ENCODE data around the gene WDFY4. TPM values are rescaled to one million over a fixed set of nuclear protein-coding genes. Genes with fewer than 3 reads are reported as not detected.

The WDFY4 gene
- polyA plus RNA-seq, 1 donor (not counting 4 experiments of a cell fraction or from before 2014, with no cell fraction given): 0.04 TPM

- no peaks in the 10 kb centered on the region for H3K9me3 ChIP-seq (ENCODE audit: control insufficient read depth, low read depth, low read length)
- DNase-seq (ENCODE audit: low read depth, low spot score): no peak
- TF ChIP-seq CTCF (optimal IDR thresholded peaks at IDR 0.05 in 1 of 3, IDR thresholded peaks at IDR 0.05 in 1 of 3, conservative IDR thresholded peaks at IDR 0.05 in 1 of 3; ENCODE audit: extremely low read depth in 1 of 3, insufficient read depth in 2 of 3, low read length in 3 of 3): no peak
- no peak for TF ChIP-seq EZH2 (IDR thresholded peaks at IDR 0.05; ENCODE audit: low read length)
- no peaks in the 10 kb centered on the region for H4K20me1 ChIP-seq (ENCODE audit: control insufficient read depth, extremely low read depth, insufficient read depth, low read length)
- no peak overlapping the region for H3K4me2 ChIP-seq (ENCODE audit: control insufficient read depth, extremely low read depth, insufficient read depth, low read depth, low read length)
- H3K79me2 ChIP-seq (ENCODE audit: control insufficient read depth, insufficient read depth, low read length): no peaks in the 10 kb centered on the region
- no peaks in the 10 kb centered on the region for H3K4me1 ChIP-seq (ENCODE audit: control insufficient read depth, extremely low read depth, insufficient read depth, low read length)
- no peaks in the 10 kb centered on the region for H3K9me1 ChIP-seq (ENCODE audit: control insufficient read depth, extremely low read depth, insufficient read depth, low read length)
- no peak overlapping the region for H3K27ac ChIP-seq (ENCODE audit: control insufficient read depth, insufficient read depth, low read length)
- H3K4me3 ChIP-seq (ENCODE audit: control insufficient read depth in 2 of 3, extremely low read depth in 1 of 3, insufficient read depth in 2 of 3, low read depth in 1 of 3, low read length in 3 of 3): no peak overlapping the region
- no peaks in the 10 kb centered on the region for H3K36me3 ChIP-seq (ENCODE audit: control insufficient read depth in 2 of 2, extremely low read depth in 1 of 2, insufficient read depth in 2 of 2, low read length in 2 of 2)
- no peak for FAIRE-seq
- no peak overlapping the region for H2AFZ ChIP-seq (ENCODE audit: control insufficient read depth, low read length)
- no peak overlapping the region for H3K9ac ChIP-seq (ENCODE audit: control insufficient read depth, extremely low read depth, insufficient read depth, low read length)
- no peaks in the 10 kb centered on the region for H3K27me3 ChIP-seq (ENCODE audit: control insufficient read depth, extremely low read depth, insufficient read depth, low read length)
- dilution Hi-C loops (cut with MboI; ENCODE audit: extremely low pct_ligation_motif_present, low sequenced_read_pairs): no loop called here
Measured at GRCh38 chr10:48996329-48996728, 311.7 kb downstream of the WDFY4 start.

GRCh38 chr10:48999346-48999745 lies 314.7 kb downstream of the WDFY4 start:
- Histone ChIP-seq H3K9me1 (ENCODE audit: control insufficient read depth, extremely low read depth, insufficient read depth, low read length) (no peaks in the 10 kb centered on the region), H4K20me1 (ENCODE audit: control insufficient read depth, extremely low read depth, insufficient read depth, low read length) (no peaks in the 10 kb centered on the region), H3K27ac (ENCODE audit: control insufficient read depth, insufficient read depth, low read length) (no peak overlapping the region), H3K79me2 (ENCODE audit: control insufficient read depth, insufficient read depth, low read length) (no peaks in the 10 kb centered on the region), H3K27me3 (ENCODE audit: control insufficient read depth, extremely low read depth, insufficient read depth, low read length) (no peaks in the 10 kb centered on the region), H3K36me3 (ENCODE audit: control insufficient read depth in 2 of 2, extremely low read depth in 1 of 2, insufficient read depth in 2 of 2, low read length in 2 of 2) (no peaks in the 10 kb centered on the region), H2AFZ (ENCODE audit: control insufficient read depth, low read length) (no peak overlapping the region), H3K4me2 (ENCODE audit: control insufficient read depth, extremely low read depth, insufficient read depth, low read depth, low read length) (no peak overlapping the region), H3K9me3 (ENCODE audit: control insufficient read depth, low read depth, low read length) (no peaks in the 10 kb centered on the region), H3K4me3 (ENCODE audit: control insufficient read depth in 2 of 3, extremely low read depth in 1 of 3, insufficient read depth in 2 of 3, low read depth in 1 of 3, low read length in 3 of 3) (no peak overlapping the region), H3K9ac (ENCODE audit: control insufficient read depth, extremely low read depth, insufficient read depth, low read length) (no peak overlapping the region), H3K4me1 (ENCODE audit: control insufficient read depth, extremely low read depth, insufficient read depth, low read length) (no peaks in the 10 kb centered on the region)
- dilution Hi-C loops (cut with MboI; ENCODE audit: extremely low pct_ligation_motif_present, low sequenced_read_pairs): no loop called here
- no peak for TF ChIP-seq CTCF (optimal IDR thresholded peaks at IDR 0.05 in 1 of 3, IDR thresholded peaks at IDR 0.05 in 1 of 3, conservative IDR thresholded peaks at IDR 0.05 in 1 of 3; ENCODE audit: extremely low read depth in 1 of 3, insufficient read depth in 2 of 3, low read length in 3 of 3)
- TF ChIP-seq EZH2 (IDR thresholded peaks at IDR 0.05; ENCODE audit: low read length): no peak
- DNase-seq (ENCODE audit: low read depth, low spot score) (no peak), FAIRE-seq (no peak)

All from keratinocyte (primary cell).